ENCODE results near the gene RPS24. TPM values are rescaled to one million over a fixed set of nuclear protein-coding genes. Genes with fewer than 3 reads are reported as not detected.

RPS24 gene
- total and polyA plus RNA-seq, 4 donors, result 314 to 1,104 (median 812) TPM

- Histone ChIP-seq H3K4me3 (ENCODE audit: low read depth in 1 of 3, low read length in 3 of 3) (no peak overlapping the region), H3K9ac (ENCODE audit: low read depth in 1 of 2, low read length in 2 of 2) (no peak overlapping the region), H3K4me1 (ENCODE audit: control insufficient read depth in 4 of 4, insufficient read depth in 4 of 4, low read length in 3 of 4) (no peaks in the 10 kb centered on the region), H3K27ac (ENCODE audit: low read depth in 1 of 2, low read length in 2 of 2) (no peak overlapping the region), H3K9me3 (ENCODE audit: control insufficient read depth in 4 of 4, low read length in 3 of 4) (no peaks in the 10 kb centered on the region), H3K36me3 (ENCODE audit: control insufficient read depth in 4 of 4, insufficient read depth in 3 of 4, low read depth in 1 of 4, low read length in 3 of 4) (peaks cover 20 to 72% (median 59%) of the 10 kb centered on the region in 4 donors), H3K27me3 (ENCODE audit: control insufficient read depth in 4 of 4, insufficient read depth in 4 of 4, low read length in 3 of 4) (no peaks in the 10 kb centered on the region)
- no peak for DNase-seq (ENCODE audit: low spot score)
- WGBS, result 96% methylated on average over 4 of the region's 4 CpGs
- TF ChIP-seq REST (IDR thresholded peaks at IDR 0.05) (no peak), MAX (IDR thresholded peaks at IDR 0.05) (no peak)
These were observed 30.9 kb upstream of the RPS24 start for GRCh38 chr10:78002541-78003288.

- DNase-seq (ENCODE audit: low spot score), result no peak
- no peak for TF ChIP-seq ZBTB33 (IDR thresholded peaks at IDR 0.05)
- no peak for TF ChIP-seq TAF1 (conservative IDR thresholded peaks at IDR 0.05)
- TF ChIP-seq FOXA1 (IDR thresholded peaks at IDR 0.05), result no peak
- no peak for TF ChIP-seq REST (IDR thresholded peaks at IDR 0.05)
- no peak for TF ChIP-seq HNF4A (conservative IDR thresholded peaks at IDR 0.05)
- no peak for TF ChIP-seq GABPA (IDR thresholded peaks at IDR 0.05 in 1 of 2, conservative IDR thresholded peaks at IDR 0.05 in 1 of 2)
- TF ChIP-seq MAX (IDR thresholded peaks at IDR 0.05), result no peak
- TF ChIP-seq HNF4G (IDR thresholded peaks at IDR 0.05), result no peak
- no peak for TF ChIP-seq NR2F2 (IDR thresholded peaks at IDR 0.05)
- no peak for TF ChIP-seq EGR1 (IDR thresholded peaks at IDR 0.05; ENCODE audit: low read depth in 2 of 2)
- no peak for TF ChIP-seq ATF3 (IDR thresholded peaks at IDR 0.05)
- no peak for TF ChIP-seq SP1 (IDR thresholded peaks at IDR 0.05)
- no peak for TF ChIP-seq FOXA2 (IDR thresholded peaks at IDR 0.05)
- TF ChIP-seq CTCF (IDR thresholded peaks at IDR 0.05; ENCODE audit: low read depth, low read length, missing input control), result no peak
- no peak for TF ChIP-seq JUND (IDR thresholded peaks at IDR 0.05)
- TF ChIP-seq RXRA (IDR thresholded peaks at IDR 0.05), result no peak
- no peak for TF ChIP-seq YY1 (IDR thresholded peaks at IDR 0.05)
- H3K9ac ChIP-seq (ENCODE audit: low read depth in 1 of 2, low read length in 2 of 2), result no peak overlapping the region
These were observed 29.2 kb upstream of the RPS24 start for GRCh38 chr10:78004215-78005026.

More at GRCh38 chr10:78004215-78005026, 29.2 kb upstream of the RPS24 start:
- Histone ChIP-seq H3K27me3 (ENCODE audit: control insufficient read depth in 4 of 4, insufficient read depth in 4 of 4, low read length in 3 of 4) (no peaks in the 10 kb centered on the region), H3K4me3 (ENCODE audit: low read depth in 1 of 3, low read length in 3 of 3) (no peak overlapping the region), H3K9me3 (ENCODE audit: control insufficient read depth in 4 of 4, low read length in 3 of 4) (no peaks in the 10 kb centered on the region), H3K4me1 (ENCODE audit: control insufficient read depth in 4 of 4, insufficient read depth in 4 of 4, low read length in 3 of 4) (no peaks in the 10 kb centered on the region), H3K27ac (ENCODE audit: low read depth in 1 of 2, low read length in 2 of 2) (no peak overlapping the region), H3K36me3 (ENCODE audit: control insufficient read depth in 4 of 4, insufficient read depth in 3 of 4, low read depth in 1 of 4, low read length in 3 of 4) (peaks cover 20 to 80% (median 64%) of the 10 kb centered on the region in 4 donors)
- 97% methylated on average over 16 of the region's 16 CpGs for WGBS
